Gastrocnemius medialis (tissue), 4 donors: ENCODE results near the gene ALG8.

Experiments used
- POLR2A ChIP-seq, 2 donors: fragments of 450-650 bp; IDR thresholded peaks; one replicate each; pipeline ENCODE4 v1.6.1; 2017; ENCODE audit warnings: antibody characterized with exemption in 2 of 2, mild to moderate bottlenecking in 2 of 2, moderate library complexity in 2 of 2
- TF ChIP-seq, protein P1 (sequence below), 5 experiments: fragments of 450-650 bp in 3 of 5; fragments of 200-600 bp in 2 of 5; sonication (generic) in 2 of 5; IDR thresholded peaks in 4 of 5; conservative IDR thresholded peaks in 1 of 5; 1 replicate in 4 of 5; 2 replicates in 1 of 5; pipeline ENCODE4 v1.5.1; 2016 to 2019; ENCODE audit warnings: antibody characterized with exemption in 5 of 5, mild to moderate bottlenecking in 3 of 5, moderate library complexity in 3 of 5

DNA sequence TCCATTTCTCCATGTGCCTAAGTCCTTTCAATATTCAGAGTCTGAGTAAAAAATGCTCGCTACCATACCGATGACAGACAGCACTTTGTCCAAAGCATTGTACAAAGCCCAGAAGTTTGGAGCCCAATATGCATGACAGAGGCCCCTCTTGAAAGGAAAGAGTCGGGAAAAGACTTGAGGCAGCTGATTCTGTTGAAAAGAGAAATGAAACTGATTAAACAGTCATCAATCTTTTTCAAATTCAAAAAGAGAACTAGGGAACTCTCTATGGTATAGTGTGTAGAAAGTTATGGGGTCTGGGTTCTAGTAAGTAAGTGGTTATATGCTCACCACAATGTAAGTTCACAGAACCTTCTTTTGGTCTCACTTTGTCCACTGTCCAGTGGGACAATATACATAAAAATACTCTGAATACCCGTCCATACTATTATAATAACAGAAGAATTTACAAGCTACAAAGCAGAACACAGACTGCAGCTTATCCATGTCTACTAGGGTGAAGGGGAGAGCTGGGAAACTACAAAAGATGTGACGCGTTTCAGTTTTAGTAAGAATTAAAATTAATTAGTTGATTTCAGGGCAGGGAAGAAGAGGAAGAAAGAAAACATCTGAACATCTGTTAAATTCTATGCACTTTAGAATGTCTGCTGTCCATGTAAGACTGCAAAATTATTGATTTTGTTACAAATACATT, 26.7 kb downstream of the ALG8 start:
- TF ChIP-seq, protein P1, sequence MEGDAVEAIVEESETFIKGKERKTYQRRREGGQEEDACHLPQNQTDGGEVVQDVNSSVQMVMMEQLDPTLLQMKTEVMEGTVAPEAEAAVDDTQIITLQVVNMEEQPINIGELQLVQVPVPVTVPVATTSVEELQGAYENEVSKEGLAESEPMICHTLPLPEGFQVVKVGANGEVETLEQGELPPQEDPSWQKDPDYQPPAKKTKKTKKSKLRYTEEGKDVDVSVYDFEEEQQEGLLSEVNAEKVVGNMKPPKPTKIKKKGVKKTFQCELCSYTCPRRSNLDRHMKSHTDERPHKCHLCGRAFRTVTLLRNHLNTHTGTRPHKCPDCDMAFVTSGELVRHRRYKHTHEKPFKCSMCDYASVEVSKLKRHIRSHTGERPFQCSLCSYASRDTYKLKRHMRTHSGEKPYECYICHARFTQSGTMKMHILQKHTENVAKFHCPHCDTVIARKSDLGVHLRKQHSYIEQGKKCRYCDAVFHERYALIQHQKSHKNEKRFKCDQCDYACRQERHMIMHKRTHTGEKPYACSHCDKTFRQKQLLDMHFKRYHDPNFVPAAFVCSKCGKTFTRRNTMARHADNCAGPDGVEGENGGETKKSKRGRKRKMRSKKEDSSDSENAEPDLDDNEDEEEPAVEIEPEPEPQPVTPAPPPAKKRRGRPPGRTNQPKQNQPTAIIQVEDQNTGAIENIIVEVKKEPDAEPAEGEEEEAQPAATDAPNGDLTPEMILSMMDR (IDR thresholded peaks at IDR 0.05 in 4 of 5, conservative IDR thresholded peaks at IDR 0.05 in 1 of 5), result no peak
- no peak for TF ChIP-seq POLR2A (IDR thresholded peaks at IDR 0.05)
